HepG2 (cell line): ENCODE results near the gene DYDC2. TPM values are rescaled to one million over a fixed set of nuclear protein-coding genes. Genes with fewer than 3 reads are reported as not detected.

Experiments used
- ATAD3A ChIP-seq: sonication (generic); formaldehyde crosslinking; IDR thresholded peaks from 2 replicates; pipeline ENCODE4 v1.4.0; 2020; ENCODE audit warnings: missing genetic modification reagents
- E2F2 ChIP-seq: sonication (generic); formaldehyde crosslinking; IDR thresholded peaks from 2 replicates; pipeline ENCODE4 v1.4.0; 2020; ENCODE audit warnings: missing genetic modification reagents, borderline replicate concordance
- GPN1 ChIP-seq: sonication (generic); formaldehyde crosslinking; IDR thresholded peaks from 2 replicates; pipeline ENCODE4 v1.5.1; 2020; ENCODE audit warnings: missing genetic modification reagents, borderline replicate concordance
- IRF9 ChIP-seq: sonication (generic); formaldehyde crosslinking; IDR thresholded peaks from 2 replicates; pipeline ENCODE4 v1.8.0; 2022; ENCODE audit warnings: missing genetic modification reagents, mild to moderate bottlenecking, borderline replicate concordance
- KMT2A ChIP-seq: sonication (generic); formaldehyde crosslinking; IDR thresholded peaks from 2 replicates; pipeline ENCODE4 v1.4.0; 2020; ENCODE audit warnings: missing genetic modification reagents
- LRRFIP1 ChIP-seq: sonication (generic); formaldehyde crosslinking; conservative IDR thresholded peaks from 2 replicates; pipeline ENCODE4 v1.4.0; 2020; ENCODE audit warnings: missing genetic modification reagents
- MAFF ChIP-seq: IDR thresholded peaks from 2 replicates; pipeline ENCODE4 v1.6.1; 2011; ENCODE audit warnings: low read depth, low read length, improper control_type of control experiment
- MIER2 ChIP-seq: IDR thresholded peaks from 2 replicates; pipeline ENCODE4 v1.6.1; 2016; ENCODE audit warnings: missing biosample characterization, missing genetic modification reagents
- NFRKB ChIP-seq: fragments of 450-650 bp; IDR thresholded peaks from 2 replicates; pipeline ENCODE4 v1.6.1; 2017
- NKX3-1 ChIP-seq: sonication (generic); formaldehyde crosslinking; IDR thresholded peaks from 2 replicates; pipeline ENCODE4 v1.5.0; 2020; ENCODE audit warnings: missing genetic modification reagents
- NR0B2 ChIP-seq: sonication (generic); formaldehyde crosslinking; IDR thresholded peaks from 2 replicates; pipeline ENCODE4 v1.4.0; 2020; ENCODE audit warnings: mild to moderate bottlenecking, missing genetic modification reagents
- NR1H2 ChIP-seq: sonication (generic); formaldehyde crosslinking; IDR thresholded peaks from 2 replicates; pipeline ENCODE4 v1.8.1; 2022; ENCODE audit warnings: low read depth, missing genetic modification reagents, borderline replicate concordance
- NR2F2 ChIP-seq: IDR thresholded peaks from 2 replicates; pipeline ENCODE4 v1.6.1; 2012; ENCODE audit warnings: low read depth, inconsistent platforms, borderline replicate concordance
- PBX3 ChIP-seq: sonication (generic); formaldehyde crosslinking; IDR thresholded peaks from 2 replicates; pipeline ENCODE4 v1.8.1; 2023; ENCODE audit warnings: missing genetic modification reagents, inconsistent platforms, borderline replicate concordance
- PRMT3 ChIP-seq: sonication (generic); formaldehyde crosslinking; IDR thresholded peaks from 2 replicates; pipeline ENCODE4 v1.8.1; 2022; ENCODE audit warnings: low read depth, mild to moderate bottlenecking, moderate library complexity, missing genetic modification reagents, borderline replicate concordance
- PRPF4 ChIP-seq: fragments of 200-400 bp; formaldehyde crosslinking; IDR thresholded peaks from 2 replicates; pipeline ENCODE4 v1.6.1; 2016; ENCODE audit warnings: low read length, low read depth; ENCODE audit not compliant: poor library complexity, severe bottlenecking
- RBAK ChIP-seq: sonication (generic); formaldehyde crosslinking; IDR thresholded peaks from 2 replicates; pipeline ENCODE4 v1.5.1; 2020; ENCODE audit warnings: mild to moderate bottlenecking, missing genetic modification reagents
- SCMH1 ChIP-seq: sonication (generic); formaldehyde crosslinking; IDR thresholded peaks from 2 replicates; pipeline ENCODE4 v1.9.0; 2021; ENCODE audit warnings: missing genetic modification reagents, mild to moderate bottlenecking, borderline replicate concordance
- TEF ChIP-seq: sonication (generic); formaldehyde crosslinking; IDR thresholded peaks from 2 replicates; pipeline ENCODE4 v1.5.0; 2020; ENCODE audit warnings: missing genetic modification reagents
- TOPORS ChIP-seq: sonication (generic); formaldehyde crosslinking; IDR thresholded peaks from 2 replicates; pipeline ENCODE4 v1.8.0; 2023; ENCODE audit warnings: mild to moderate bottlenecking, missing genetic modification reagents
- ZNF616 ChIP-seq: sonication (generic); formaldehyde crosslinking; IDR thresholded peaks from 2 replicates; pipeline ENCODE4 v1.5.0; 2020; ENCODE audit warnings: low read depth, mild to moderate bottlenecking, missing genetic modification reagents
- ZNF777 ChIP-seq: sonication (generic); formaldehyde crosslinking; IDR thresholded peaks from 2 replicates; pipeline ENCODE4 v1.4.0; 2020; ENCODE audit warnings: missing genetic modification reagents
- ZNF83 ChIP-seq: sonication (generic); formaldehyde crosslinking; IDR thresholded peaks from 2 replicates; pipeline ENCODE4 v1.4.0; 2020; ENCODE audit warnings: missing genetic modification reagents, mild to moderate bottlenecking, borderline replicate concordance
- polyA plus RNA-seq, 8 experiments: library from polyadenylated mRNA; depleted of rRNA in 3 of 8; stranded (reverse) in 7 of 8; unstranded in 1 of 8; fragments of >200 nt; fragmentation: Illumina TruSeq in 4 of 8; extraction: Trizol in 4 of 8; gene quantifications; 2 replicates each; pipeline versions ENCODE4 v1.2.1 to v1.2.3, GENCODE V29; 2011 to 2016; ENCODE audit warnings: low read depth in 4 of 8, missing spikeins in 1 of 8, mixed read lengths in 1 of 8; ENCODE audit not compliant: insufficient read depth in 1 of 8
- total RNA-seq, 5 experiments: library from RNA; depleted of rRNA; stranded (reverse); fragments of >200 nt; fragmentation: Illumina TruSeq; extraction: Trizol; gene quantifications; 2 replicates each; pipeline ENCODE4 v1.2.3, GENCODE V29; 2016; ENCODE audit warnings: low read depth in 1 of 5

Gene DYDC2
- total and polyA plus RNA-seq, 2 of the 13 experiments (the other 11 are each of a cell fraction or from before 2014, with no cell fraction given) = 0.98 to 2.3 TPM

- TF ChIP-seq IRF9 (no peak), PRMT3 (CRISPR knock-in tag) (no peak), NFRKB (no peak), ATAD3A (CRISPR knock-in tag) (no peak), PBX3 (no peak), TOPORS (no peak), MIER2 (CRISPR knock-in tag) (0 out of 2 replicates have a peak, but pooled peaks have one; percentile 22), NR1H2 (no peak), TEF (no peak), ZNF83 (CRISPR knock-in tag) (no peak), SCMH1 (CRISPR knock-in tag) (no peak), ZNF616 (no peak), KMT2A (CRISPR knock-in tag) (peak; percentile 1; the same call in 1 of the 2 replicates), LRRFIP1 (no peak), PRPF4 (no peak), RBAK (CRISPR knock-in tag) (no peak), ZNF777 (CRISPR knock-in tag) (no peak), MAFF (no peak), GPN1 (CRISPR knock-in tag) (no peak), E2F2 (CRISPR knock-in tag) (no peak), NKX3-1 (CRISPR knock-in tag) (no peak), NR0B2 (CRISPR knock-in tag) (no peak), NR2F2 (no peak)
Observed at GRCh38 chr10:80407812-80408241, 51.2 kb downstream of the DYDC2 start (continued).
